WTC11 (cell line): Measurements from ENCODE around the gene JCHAIN. TPM values are rescaled to one million over a fixed set of nuclear protein-coding genes. Genes with fewer than 3 reads are reported as not detected.

ENCODE experiments used
- ATAC-seq: fragments of 200-7000 bp; cut with Tn5 transposase; 2 replicates; pipeline ENCODE4 v1.10.0; 2021; ENCODE audit warnings: mild to moderate bottlenecking, moderate library complexity
- CTCF ChIA-PET: fragments of 300-600 bp; sonication (Branson Sonifier 250); formaldehyde crosslinking; loops from one replicate; lab custom pipeline; 2021; ENCODE audit warnings: antibody characterized with exemption; lab: Charles Lee
- POLR2A ChIA-PET: fragments of 350-600 bp; sonication (Branson Sonifier 250); formaldehyde crosslinking; loops from one replicate; lab custom pipeline; 2021; ENCODE audit warnings: antibody characterized with exemption; lab: Charles Lee
- DNase-seq: peaks from one replicate; pipeline ENCODE4 v3.0.0; 2021; ENCODE audit warnings: low spot score
- H3K27ac Mint-ChIP-seq: 2 replicates; pipeline ENCODE4 v1.8.0; 2021; ENCODE audit warnings: mixed read lengths
- H3K27me3 Mint-ChIP-seq: 2 replicates; pipeline ENCODE4 v1.8.0; 2021; ENCODE audit warnings: low read depth, mild to moderate bottlenecking, moderate library complexity, mixed read lengths
- H3K36me3 Mint-ChIP-seq: 2 replicates; pipeline ENCODE4 v1.8.0; 2021; ENCODE audit warnings: mixed read lengths
- H3K4me1 Mint-ChIP-seq: 2 replicates; pipeline ENCODE4 v1.8.0; 2022; ENCODE audit warnings: mixed read lengths
- H3K4me3 Mint-ChIP-seq: 2 replicates; pipeline ENCODE4 v1.8.0; 2021; ENCODE audit warnings: mild to moderate bottlenecking, moderate library complexity, mixed read lengths
- H3K9me3 Mint-ChIP-seq: 2 replicates; pipeline ENCODE4 v1.8.0; 2021; ENCODE audit warnings: mixed read lengths
- AFF4 ChIP-seq: sonication (generic); formaldehyde crosslinking; IDR thresholded peaks from 2 replicates; pipeline ENCODE4 v1.8.1; 2023; ENCODE audit warnings: mild to moderate bottlenecking, missing genetic modification reagents, borderline replicate concordance
- AR ChIP-seq: fragments of 250-450 bp; sonication (Bioruptor Pico); IDR thresholded peaks from 2 replicates; pipeline ENCODE4 v1.9.0; 2021; ENCODE audit warnings: mild to moderate bottlenecking
- ATF2 ChIP-seq: sonication (generic); formaldehyde crosslinking; IDR thresholded peaks from 2 replicates; pipeline ENCODE4 v1.8.1; 2022; ENCODE audit warnings: low read depth, missing genetic modification reagents, borderline replicate concordance
- CBFB ChIP-seq: sonication (generic); formaldehyde crosslinking; IDR thresholded peaks from 2 replicates; pipeline ENCODE4 v1.8.1; 2022; ENCODE audit warnings: mild to moderate bottlenecking, low read depth, missing genetic modification reagents
- CREM ChIP-seq: sonication (generic); formaldehyde crosslinking; IDR thresholded peaks from 2 replicates; pipeline ENCODE4 v1.8.1; 2022; ENCODE audit warnings: mild to moderate bottlenecking, missing genetic modification reagents, moderate library complexity
- CTCF ChIP-seq: fragments of 200-600 bp; IDR thresholded peaks from 2 replicates; pipeline ENCODE4 v1.8.0; 2022; ENCODE audit warnings: antibody characterized with exemption
- E2F1 ChIP-seq: sonication (generic); formaldehyde crosslinking; IDR thresholded peaks from 2 replicates; pipeline ENCODE4 v1.8.0; 2022; ENCODE audit warnings: mild to moderate bottlenecking, missing genetic modification reagents
- E2F4 ChIP-seq: sonication (generic); formaldehyde crosslinking; IDR thresholded peaks from 2 replicates; pipeline ENCODE4 v1.8.1; 2022; ENCODE audit warnings: low read depth, mild to moderate bottlenecking, moderate library complexity, missing genetic modification reagents, borderline replicate concordance
- FOXJ3 ChIP-seq: sonication (generic); formaldehyde crosslinking; IDR thresholded peaks from 2 replicates; pipeline ENCODE4 v1.9.0; 2021; ENCODE audit warnings: missing genetic modification reagents, mild to moderate bottlenecking, borderline replicate concordance
- FOXP1 ChIP-seq: sonication (generic); formaldehyde crosslinking; IDR thresholded peaks from 2 replicates; pipeline ENCODE4 v1.8.0; 2022; ENCODE audit warnings: missing genetic modification reagents, mild to moderate bottlenecking, moderate library complexity, borderline replicate concordance
- IRF2 ChIP-seq: sonication (generic); formaldehyde crosslinking; IDR thresholded peaks from 2 replicates; pipeline ENCODE4 v1.8.0; 2022; ENCODE audit warnings: low read depth, missing genetic modification reagents, borderline replicate concordance
- JAZF1 ChIP-seq: fragments of 250-450 bp; sonication (Bioruptor Pico); IDR thresholded peaks from 2 replicates; pipeline ENCODE4 v1.9.0; 2021; ENCODE audit warnings: moderate library complexity, mild to moderate bottlenecking, inconsistent platforms
- MYBL2 ChIP-seq: sonication (generic); formaldehyde crosslinking; IDR thresholded peaks from 2 replicates; pipeline ENCODE4 v1.8.1; 2023; ENCODE audit warnings: mild to moderate bottlenecking, moderate library complexity, missing genetic modification reagents
- NFATC4 ChIP-seq: fragments of 250-450 bp; sonication (Bioruptor Pico); IDR thresholded peaks from 2 replicates; pipeline ENCODE4 v1.9.0; 2021; ENCODE audit warnings: mild to moderate bottlenecking
- NFE2L1 ChIP-seq: sonication (generic); formaldehyde crosslinking; IDR thresholded peaks from 2 replicates; pipeline ENCODE4 v1.8.1; 2023; ENCODE audit warnings: missing genetic modification reagents
- NFYB ChIP-seq: sonication (generic); formaldehyde crosslinking; conservative IDR thresholded peaks from 2 replicates; pipeline ENCODE4 v1.8.0; 2022; ENCODE audit warnings: low read depth, missing genetic modification reagents
- NR1H2 ChIP-seq: sonication (generic); formaldehyde crosslinking; IDR thresholded peaks from 2 replicates; pipeline ENCODE4 v1.9.0; 2021; ENCODE audit warnings: mild to moderate bottlenecking, moderate library complexity, missing genetic modification reagents
- PRRX2 ChIP-seq: fragments of 250-450 bp; sonication (Bioruptor Pico); IDR thresholded peaks from 2 replicates; pipeline ENCODE4 v1.8.0; 2021; ENCODE audit warnings: mild to moderate bottlenecking
- SP1 ChIP-seq: sonication (generic); formaldehyde crosslinking; conservative IDR thresholded peaks from 2 replicates; pipeline ENCODE4 v1.8.1; 2022; ENCODE audit warnings: missing genetic modification reagents
- TEAD4 ChIP-seq: sonication (generic); formaldehyde crosslinking; IDR thresholded peaks from 2 replicates; pipeline ENCODE4 v1.8.0; 2022; ENCODE audit warnings: mild to moderate bottlenecking, missing genetic modification reagents
- ZBTB21 ChIP-seq: sonication (generic); formaldehyde crosslinking; IDR thresholded peaks from 2 replicates; pipeline ENCODE4 v1.8.1; 2023; ENCODE audit warnings: mild to moderate bottlenecking, missing genetic modification reagents, borderline replicate concordance
- ZNF423 ChIP-seq: fragments of 250-450 bp; sonication (Bioruptor Pico); IDR thresholded peaks from 2 replicates; pipeline ENCODE4 v2.1.2; 2022; ENCODE audit warnings: mild to moderate bottlenecking, moderate library complexity
- total RNA-seq: library from RNA; stranded (reverse); gene quantifications from 3 replicates; pipeline ENCODE4 v1.2.3, GENCODE V29; 2021
- TF ChIP-seq, protein P1 (sequence below): sonication (generic); formaldehyde crosslinking; conservative IDR thresholded peaks from 2 replicates; pipeline ENCODE4 v1.8.1; 2022; ENCODE audit warnings: mild to moderate bottlenecking, missing genetic modification reagents

Gene JCHAIN
- total RNA-seq, 1 experiment from 2014 or later, result 0.68 TPM

DNA sequence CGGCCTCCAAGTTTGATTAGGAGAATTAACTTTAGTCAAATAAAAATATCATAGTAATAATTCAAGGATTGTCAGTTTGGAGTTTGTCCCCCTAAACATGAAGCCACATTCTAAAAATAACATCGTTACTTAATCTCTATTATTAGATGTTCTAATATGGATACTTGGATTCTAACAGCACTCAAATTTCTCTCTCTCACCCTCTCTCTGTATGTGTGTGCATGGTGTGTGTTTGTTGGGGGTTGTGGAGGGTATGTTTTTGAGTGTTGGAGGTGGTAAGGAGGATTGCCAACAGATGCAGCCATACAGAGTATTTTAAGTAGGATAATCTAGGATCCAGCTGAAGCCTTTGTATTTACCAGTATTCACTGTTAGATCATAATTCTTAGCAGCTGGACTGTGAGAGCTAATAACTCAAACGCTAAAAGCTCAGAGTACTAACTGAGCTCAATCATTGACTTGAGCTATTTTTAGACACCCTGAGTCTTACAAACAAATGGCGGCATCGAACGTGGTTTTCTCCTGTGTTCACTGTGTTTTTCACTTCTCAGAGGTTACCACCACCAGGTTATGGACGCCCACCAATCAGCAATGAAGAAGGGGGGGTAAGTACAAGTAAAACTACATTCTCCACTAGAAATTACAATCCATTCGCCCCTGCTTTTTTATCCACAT is 28.9 kb downstream of the JCHAIN start:
- no peaks in the 10 kb centered on the region for H3K4me1 Mint-ChIP-seq
- CTCF ChIA-PET, result no interaction called here
- no peak overlapping the region for H3K27ac Mint-ChIP-seq
- TF ChIP-seq NFE2L1 (no peak), E2F1 (CRISPR knock-in tag) (no peak), ATF2 (CRISPR knock-in tag) (no peak), NR1H2 (CRISPR knock-in tag) (no peak), E2F4 (no peak), CBFB (no peak), FOXP1 (CRISPR knock-in tag) (no peak), NFYB (CRISPR knock-in tag) (no peak), AFF4 (CRISPR knock-in tag) (no peak), NFATC4 (no peak), PRRX2 (CRISPR knock-in tag) (no peak), MYBL2 (CRISPR knock-in tag) (no peak), CREM (CRISPR knock-in tag) (no peak), TEAD4 (CRISPR knock-in tag) (no peak), ZBTB21 (CRISPR knock-in tag) (no peak), JAZF1 (CRISPR knock-in tag) (no peak), CTCF (no peak)
- TF ChIP-seq, all 79 proteins: peak for 0
- ATAC-seq, result no peak
- no peak for DNase-seq
- no peak overlapping the region for H3K4me3 Mint-ChIP-seq
- H3K36me3 Mint-ChIP-seq, result no peaks in the 10 kb centered on the region
- H3K27me3 Mint-ChIP-seq, result no peaks in the 10 kb centered on the region
- POLR2A ChIA-PET, result no interaction called here
- H3K9me3 Mint-ChIP-seq, result peaks cover 8% of the 10 kb centered on the region; the same call in 1 of the 2 replicates

- CTCF ChIA-PET, result no interaction called here
- Mint-ChIP-seq H3K4me1 (no peaks in the 10 kb centered on the region), H3K36me3 (no peaks in the 10 kb centered on the region), H3K4me3 (no peak overlapping the region), H3K9me3 (no peaks in the 10 kb centered on the region), H3K27me3 (no peaks in the 10 kb centered on the region), H3K27ac (no peak overlapping the region)
- ATAC-seq, result no peak
- DNase-seq, result no peak
- POLR2A ChIA-PET, result no interaction called here
- TF ChIP-seq FOXJ3 (CRISPR knock-in tag), result no peak
- TF ChIP-seq IRF2 (CRISPR knock-in tag), result no peak
- no peak for TF ChIP-seq ZNF423 (CRISPR knock-in tag)
- no peak for TF ChIP-seq SP1
- TF ChIP-seq, protein P1, sequence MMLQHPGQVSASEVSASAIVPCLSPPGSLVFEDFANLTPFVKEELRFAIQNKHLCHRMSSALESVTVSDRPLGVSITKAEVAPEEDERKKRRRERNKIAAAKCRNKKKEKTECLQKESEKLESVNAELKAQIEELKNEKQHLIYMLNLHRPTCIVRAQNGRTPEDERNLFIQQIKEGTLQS (CRISPR knock-in tag), result no peak
- TF ChIP-seq AR (CRISPR knock-in tag), result no peak
Measured at GRCh38 chr4:70634482-70634881, 31.8 kb downstream of the JCHAIN start.
